ENCODE data around the gene ABLIM3.

ABLIM3 gene

DNA sequence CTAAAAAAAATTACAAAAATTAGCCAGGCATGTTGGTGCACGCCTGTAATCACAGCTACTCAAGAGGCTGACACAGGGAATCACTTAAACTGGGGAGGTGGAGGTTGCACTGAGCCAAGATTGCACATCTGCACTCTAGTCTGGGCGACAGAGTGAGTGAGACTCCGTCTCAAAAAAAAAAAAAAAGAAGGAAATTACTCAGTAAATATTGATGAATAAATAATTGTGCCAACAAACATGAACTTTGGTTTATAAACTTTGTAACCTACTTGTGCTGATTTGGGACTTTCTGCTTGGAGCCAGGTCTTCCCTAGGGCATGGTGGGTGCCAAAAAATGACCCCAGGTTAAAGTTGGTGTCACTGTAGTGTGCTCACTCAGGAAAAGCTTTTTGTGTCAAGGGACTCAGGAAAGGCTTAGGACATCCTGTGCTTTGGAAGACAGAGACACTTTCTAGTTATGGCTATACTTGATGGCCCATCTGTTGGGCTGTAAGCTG, 19.0 kb downstream of the ABLIM3 start:
- DNase-seq, result no peak

DNA sequence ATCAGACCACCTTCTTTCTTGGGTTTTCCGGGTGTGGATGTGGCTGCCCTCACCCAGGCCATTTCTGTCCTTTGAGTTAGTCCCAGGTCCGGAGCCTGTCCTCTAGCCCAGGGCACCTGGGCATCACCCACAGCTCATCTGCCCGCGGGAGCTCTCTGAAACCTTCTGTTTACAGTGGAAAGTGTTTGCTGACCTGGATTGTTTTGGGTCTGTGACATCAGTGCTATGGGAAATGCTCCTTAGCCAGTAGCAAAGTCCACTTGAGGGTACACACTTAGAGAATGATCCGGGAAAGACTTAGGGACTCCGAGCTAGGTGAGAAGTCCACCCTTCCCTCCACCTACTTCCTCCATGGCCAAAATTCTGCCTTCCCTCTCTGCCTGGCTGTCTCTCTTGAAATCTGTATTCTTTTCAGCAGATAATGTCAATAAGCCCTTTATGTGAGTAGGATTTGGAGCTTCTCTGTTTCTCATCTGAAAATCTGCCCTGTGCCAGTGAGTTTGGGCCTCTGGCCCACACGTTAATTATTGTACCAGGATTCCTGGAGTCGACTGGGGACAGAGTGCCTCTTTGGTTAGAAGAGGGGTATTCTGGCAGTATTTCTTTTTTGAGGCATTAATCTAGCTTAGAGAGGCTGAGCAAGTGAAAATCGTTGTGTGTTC, 19.9 kb downstream of the ABLIM3 start:
- no peak for DNase-seq

DNA sequence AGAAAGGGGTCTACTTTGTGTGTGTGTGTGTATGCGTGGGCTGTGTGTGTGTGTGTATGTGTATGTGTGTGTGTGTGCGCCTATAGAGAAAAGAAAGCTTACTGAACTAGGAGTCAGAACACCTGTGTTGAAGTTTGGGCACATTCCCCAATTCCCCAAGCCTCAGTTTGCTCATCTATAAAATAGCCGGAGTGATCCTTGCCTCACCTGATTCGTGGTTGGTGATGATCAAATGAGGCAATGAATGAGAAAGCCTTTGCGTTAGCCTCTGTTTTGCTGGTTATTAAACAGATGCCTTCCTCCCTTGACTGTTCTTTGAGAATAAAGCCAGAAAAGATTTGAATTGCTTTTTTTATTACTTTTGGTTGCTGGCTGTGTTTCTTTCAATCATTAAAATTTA, 20.6 kb downstream of the ABLIM3 start:
- no peak for DNase-seq

DNA sequence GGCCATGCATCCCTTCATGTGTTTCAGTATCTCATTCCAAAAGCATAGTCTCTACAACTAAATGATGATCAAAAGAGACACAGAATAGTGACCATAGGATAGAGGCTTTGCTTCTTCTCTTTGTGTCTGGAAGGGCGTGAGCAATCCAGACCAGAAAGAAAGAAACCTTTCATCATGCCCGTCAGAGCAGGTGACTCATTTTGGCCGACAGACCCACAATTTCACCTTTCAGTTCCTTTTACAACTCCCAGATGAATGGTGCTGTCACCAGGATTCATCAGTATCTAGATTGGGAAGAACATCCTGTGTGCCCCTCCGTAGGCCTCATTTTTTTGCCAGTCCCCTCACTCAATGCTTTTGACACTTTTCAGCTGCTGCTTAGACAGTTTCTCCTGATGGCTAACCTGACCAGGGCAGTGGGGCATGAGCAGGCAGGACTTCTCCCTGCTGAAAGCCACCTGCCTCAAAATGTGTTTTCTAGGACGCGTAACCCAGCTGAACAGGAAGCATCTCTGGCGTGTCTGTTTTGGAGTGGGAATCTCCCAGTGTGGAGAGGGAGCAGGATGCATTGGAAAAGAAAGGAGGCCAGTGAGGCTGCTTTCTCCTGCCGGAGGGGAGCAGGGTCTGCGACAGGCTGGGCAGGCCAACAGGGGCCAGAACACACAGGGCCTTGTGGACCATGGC, 21.2 kb downstream of the ABLIM3 start:
- DNase-seq, result peak; percentile 63

DNA sequence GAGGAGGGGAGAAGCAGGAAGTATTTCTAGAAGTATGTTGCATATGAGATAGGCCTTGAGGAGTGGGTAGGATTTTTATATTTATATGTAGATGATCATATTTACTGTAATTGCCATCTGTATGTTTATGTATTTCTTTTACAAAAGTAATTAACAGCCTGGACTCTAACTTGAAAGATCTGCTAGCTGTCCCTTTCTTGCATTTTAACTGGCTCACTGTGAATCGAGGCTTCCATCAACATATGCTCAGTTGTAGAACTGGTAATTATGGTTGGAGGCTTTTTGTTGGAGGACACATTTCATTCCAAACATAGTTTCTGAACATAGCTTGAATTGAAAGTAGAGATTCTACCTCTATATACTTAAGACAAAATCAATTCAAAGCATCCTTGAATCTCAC, 23.4 kb downstream of the ABLIM3 start:
- DNase-seq, result no peak

DNA sequence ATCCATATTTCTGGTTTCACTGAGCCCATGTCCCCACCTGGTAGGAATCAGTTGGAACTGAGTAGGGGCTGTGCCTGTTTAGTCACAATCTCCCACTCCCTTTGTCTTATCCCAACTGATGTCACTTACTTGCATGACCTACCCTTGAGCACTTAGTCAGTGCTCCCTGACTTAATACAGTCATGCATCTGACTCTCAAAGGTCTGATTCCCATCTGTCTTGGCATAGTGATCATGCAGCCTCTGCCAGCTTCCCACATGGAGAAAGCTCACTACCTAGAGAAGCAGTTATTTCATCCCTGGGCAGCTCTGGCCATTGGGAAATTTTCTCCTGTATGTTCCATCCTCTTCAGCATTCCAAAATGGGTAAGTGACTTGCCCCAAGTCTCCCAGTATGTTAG, 24.8 kb downstream of the ABLIM3 start:
- no peak for DNase-seq

DNA sequence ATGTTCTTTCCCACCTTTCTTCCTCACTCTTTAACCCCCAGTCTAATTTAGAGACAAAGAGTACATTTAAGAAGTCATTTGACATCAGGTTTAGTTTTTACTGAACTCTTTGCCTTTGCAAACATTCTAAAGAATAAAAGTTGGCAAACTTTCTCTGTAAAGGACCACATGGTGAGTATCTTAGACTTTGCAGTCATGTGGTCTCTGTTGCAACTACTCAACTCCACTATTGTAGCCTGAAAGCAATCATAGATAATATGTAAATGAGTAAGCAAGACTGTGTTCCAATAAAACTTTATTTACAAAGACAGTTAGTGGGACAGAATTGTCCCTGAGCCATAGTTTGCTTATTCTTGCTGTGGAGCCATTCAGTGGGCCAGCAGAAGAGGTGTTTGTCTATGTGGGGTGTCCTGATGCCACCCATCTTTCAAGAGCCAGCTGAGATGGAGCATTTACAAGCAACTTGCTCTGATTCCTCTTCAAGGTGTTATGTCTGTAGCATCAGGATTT, 25.4 kb downstream of the ABLIM3 start:
- no peak for DNase-seq

DNA sequence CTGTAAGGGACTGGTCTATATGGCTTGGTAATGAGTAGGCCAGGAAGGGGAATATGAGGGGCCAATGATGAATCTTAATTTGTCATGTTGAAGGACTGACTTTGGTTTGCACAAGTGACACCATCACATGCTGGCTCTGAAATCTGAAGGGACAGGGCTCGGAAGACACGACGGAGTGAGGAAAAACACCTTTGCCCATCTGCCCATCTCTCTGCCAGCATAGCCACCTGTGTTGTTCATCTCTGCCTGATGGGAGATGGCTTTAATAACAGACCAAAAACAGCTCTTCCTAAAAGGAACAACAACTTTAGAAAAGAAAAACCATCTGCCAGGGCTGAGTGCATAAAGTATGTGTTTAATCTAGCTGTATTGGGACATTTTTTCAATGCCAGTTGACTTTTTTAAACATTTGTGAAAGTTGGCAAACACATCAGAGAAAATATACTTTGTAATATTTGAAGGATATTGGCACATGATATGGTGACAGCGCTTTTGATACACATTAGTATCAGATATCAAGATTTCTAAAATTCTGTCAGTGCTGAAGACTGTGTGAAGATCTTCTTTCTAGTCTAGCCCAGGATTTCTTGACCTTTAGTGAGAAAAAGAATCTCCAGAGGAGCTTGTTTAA, 27.1 kb downstream of the ABLIM3 start:
- no peak for DNase-seq

DNA sequence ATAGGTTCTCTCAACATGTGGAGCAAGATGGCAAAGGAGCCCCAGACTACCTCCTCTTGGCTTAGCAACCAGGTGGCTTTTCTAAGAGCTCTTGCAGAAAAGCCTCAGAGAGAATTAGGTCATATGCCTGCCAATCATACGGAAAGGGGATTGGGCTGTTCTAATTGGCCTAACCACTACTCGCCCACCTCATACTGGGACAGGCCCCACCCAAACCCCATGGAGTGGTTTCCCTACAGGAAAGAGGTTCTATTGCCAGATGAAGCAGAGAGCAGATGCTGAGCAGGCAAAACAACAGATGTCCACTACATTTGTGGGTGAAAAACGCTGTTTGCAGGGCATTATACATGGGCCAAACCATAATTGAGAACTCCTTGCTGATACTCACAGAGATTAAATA, 29.0 kb downstream of the ABLIM3 start:
- no peak for DNase-seq

DNA sequence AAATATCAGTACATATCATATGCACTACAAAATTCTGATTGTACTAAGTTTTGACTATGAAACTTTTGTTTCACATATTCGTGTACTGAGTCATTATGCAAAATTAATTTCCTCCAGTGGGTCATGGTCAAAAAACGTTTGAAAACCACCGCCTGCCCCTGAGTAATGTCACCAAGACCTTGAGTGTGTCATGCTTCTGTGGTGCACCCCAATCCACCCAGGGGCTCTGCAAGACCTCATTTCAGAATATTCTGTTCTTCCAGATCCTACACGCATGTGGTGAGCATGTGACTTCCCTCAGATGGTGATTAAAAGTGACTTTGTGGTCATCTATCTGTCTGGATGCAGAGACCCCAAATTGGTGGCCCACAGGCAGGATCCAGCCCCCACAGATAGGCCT, 31.0 kb downstream of the ABLIM3 start:
- DNase-seq, result no peak

DNA sequence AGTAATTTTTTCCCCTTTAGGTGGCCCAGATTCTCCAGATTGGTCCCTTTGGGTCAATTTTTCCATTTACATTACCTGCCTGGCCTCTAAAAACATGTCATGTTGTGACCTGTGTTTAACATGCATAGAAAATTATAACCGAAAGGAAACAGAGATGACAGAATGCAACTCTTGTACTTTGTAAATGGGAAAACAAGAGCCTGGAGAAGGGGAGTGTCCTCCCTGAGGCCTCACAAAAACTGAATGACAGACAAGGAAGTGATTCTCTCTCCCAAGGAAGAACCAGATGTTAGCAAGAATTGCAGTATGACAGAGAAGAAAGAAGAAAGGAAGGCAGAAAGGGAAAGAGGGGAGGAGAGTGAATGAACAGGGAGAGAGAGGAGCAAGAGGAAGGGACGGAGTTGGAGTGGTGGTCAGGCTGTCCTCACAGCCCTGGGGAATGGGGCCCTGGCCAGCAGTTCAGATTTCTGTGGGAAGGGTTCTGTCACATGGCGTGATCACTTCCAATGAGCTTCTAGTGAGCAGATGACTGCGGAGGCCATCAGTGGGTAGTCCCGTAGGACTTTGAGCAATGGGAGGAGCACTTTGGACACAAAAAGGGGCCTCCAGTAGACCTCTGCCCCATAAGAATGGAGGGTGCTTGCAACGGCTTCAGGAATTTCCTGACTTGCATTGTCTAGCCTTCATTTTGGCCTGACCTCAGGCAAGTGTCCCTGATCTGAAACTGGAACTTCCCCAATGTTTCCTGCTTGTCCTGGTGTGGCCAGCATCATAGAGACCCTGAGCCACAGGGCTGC, 31.6 kb downstream of the ABLIM3 start:
- no peak for DNase-seq

DNA sequence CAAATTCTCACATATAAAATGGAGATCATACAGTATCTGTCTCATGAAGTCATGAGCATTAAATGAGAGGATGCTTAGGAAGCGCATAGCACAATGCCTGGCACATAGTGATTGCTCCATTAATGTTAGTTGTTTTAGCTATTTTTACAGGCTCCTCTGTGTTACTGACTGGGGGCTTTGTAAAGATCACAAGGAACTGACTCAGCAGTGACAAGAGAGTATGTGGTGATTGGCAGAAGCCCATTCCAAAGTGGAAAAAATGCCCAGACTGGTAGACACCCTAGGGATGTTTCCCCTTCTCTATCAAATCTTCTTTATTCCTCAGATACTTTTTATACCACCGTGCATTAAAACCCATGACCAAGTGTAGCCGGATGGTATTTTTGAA, 33.5 kb downstream of the ABLIM3 start:
- no peak for DNase-seq

DNA sequence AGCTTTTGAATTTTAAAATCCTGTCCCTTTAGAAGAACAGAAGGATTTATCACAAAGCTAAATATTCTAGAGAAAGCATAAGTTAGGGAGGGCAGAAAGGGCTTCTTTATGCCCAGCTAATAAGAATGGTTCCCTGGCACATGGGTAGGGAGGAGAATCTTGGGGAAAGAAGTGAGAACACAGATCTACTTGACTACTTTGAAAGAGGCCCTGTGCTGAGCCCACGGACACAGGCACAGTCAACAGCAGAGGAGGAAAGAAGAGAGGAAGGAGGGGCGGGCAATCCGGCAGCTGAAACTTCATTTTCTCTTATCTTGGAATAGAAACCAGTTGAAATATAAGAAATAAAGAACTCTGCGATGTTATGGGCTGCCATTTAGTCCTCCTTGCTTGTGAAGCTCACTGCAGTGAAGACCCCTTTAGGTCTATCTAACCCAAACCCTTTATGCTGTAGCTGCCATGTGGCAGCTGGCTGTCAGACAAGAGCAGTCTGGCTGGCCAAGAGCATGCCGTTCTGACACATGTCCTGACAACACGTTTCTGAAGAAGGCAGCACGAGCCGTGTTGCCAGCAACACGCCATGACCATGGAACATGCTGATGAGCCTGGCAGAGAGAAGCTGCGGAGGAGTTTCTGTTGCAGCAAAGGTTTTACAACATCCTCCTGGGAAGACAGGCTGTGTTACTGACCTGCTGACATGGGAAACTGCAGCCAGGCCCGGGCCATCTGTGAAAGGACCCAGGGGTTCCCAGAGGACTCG, 34.2 kb downstream of the ABLIM3 start:
- no peak for DNase-seq

DNA sequence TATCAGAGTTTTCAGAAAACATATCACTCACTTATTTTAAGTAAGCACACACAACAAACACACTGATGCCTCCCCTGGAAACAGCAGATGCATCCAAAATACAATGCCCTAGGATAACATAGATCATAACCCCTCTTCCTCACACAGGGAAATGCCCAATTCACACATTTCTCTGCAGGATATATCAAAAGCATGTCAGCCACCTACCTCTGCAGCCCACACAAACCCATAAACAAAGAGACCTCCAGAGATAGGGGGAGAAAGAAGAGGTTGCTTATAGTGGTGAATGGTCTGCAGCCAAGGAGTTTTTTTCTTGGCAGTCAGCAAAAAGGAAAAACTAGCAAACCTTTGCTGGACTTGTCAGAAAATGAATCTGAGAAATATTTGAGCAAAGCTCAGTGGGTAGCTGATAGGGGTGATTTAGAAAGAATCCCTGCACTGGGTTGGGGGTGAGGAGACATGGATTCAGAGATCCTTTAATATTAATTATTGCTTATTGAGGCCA, 36.1 kb downstream of the ABLIM3 start:
- DNase-seq, result no peak

DNA sequence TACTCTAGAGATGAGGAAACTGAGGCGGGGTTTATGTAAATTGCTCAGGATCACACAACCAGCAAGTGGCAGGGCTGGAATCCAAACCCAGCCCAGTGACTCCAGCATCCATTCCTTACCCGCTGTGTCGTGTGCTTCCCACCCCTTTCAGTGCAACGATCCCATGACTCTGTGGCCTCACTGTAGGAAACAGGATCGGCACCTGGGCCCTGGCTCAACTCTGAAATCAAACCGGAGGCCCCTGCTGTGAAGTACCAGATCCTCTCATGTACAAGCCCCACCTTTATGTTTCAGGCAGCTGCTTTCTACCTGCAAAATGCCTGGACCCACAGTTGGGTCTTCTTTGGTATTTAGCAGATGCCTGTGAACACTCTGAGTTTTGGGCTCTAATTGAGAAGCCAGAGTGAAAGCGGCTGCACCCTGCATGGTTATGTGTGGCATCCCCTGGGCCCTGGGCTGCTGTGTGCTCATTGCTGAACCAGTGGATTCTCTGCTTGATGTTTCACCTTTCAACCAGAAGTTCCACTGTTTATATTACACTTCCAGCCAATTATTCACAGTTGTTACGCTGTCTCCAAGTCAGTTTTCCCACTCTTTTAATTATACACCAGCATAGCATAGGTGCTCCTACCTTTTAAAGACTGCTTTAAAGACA, 36.7 kb downstream of the ABLIM3 start:
- no peak for DNase-seq

DNA sequence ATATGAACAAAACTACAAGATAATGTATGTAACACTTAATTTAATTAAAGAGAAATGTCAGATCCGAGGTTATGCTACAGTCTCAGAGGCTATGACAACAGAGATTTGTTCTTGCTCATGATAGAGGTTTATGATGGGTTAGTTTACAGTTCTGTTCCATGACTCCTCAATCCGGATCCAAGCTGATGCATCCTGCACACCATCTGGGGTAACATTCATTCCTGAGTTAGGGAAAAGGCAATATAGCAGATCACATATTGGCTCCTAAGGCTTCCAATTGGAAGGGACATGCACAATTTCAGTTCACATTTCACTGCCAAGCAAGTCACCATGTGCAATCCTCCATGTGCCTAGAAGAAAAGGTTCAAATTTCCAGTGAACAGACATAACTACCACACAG, 40.4 kb downstream of the ABLIM3 start:
- no peak for DNase-seq

DNA sequence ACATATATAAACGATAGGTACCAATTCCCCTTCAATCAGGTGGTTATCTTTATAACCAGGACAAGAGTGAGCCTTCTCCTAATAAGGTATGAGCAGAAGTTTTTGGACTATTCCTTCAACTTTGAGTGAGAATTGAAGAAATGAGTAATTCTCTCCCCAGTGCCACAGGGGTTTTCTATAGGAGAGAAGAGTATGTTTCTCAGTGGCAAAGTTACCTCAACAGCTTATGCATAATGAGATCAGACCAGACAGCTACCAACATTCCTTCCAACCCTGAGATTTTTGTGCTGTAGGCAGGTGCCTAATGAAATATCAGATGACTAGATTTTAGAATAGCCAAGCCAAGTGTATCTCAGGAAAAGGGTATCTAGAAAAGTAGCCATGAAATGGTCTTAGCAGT, 40.9 kb downstream of the ABLIM3 start:
- DNase-seq, result no peak

DNA sequence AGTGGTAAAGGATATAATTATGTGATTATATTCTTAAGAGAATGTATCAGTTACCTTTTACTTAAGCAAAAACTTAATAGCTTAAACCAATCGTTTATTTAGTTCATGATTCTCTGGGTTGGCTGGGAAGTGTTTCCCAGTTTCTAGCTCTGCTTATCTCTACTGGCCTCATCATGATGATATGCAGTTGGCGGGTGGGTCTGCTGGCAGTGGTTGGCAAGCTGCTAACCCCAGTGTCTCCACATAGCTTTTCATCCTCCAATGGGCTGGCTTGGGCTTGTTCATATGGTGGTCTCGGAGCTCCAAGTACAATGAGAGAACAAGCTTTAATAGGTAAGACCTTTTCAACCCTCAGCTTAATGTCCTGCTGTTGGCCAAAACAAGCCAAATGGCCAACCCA, 43.8 kb downstream of the ABLIM3 start:
- peak; percentile 51 for DNase-seq

DNA sequence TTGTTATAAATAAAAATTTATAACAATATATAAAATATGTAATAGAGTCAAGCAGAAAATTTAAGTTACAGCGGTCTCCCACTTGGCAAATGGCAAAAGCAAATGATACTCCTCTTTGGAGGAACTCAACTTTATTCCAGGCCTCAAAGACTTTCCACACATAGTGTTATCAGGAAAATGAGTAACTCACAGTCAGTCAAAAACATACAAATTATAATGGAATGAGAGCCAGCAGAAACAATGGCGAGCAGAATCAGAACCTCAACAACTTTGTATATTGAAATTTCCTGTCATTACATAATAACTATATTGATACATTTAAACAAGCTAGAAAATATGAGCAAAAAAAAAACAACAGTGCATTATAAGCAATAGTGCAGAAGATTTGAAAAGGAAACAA, 45.2 kb downstream of the ABLIM3 start:
- DNase-seq, result peak; percentile 42

DNA sequence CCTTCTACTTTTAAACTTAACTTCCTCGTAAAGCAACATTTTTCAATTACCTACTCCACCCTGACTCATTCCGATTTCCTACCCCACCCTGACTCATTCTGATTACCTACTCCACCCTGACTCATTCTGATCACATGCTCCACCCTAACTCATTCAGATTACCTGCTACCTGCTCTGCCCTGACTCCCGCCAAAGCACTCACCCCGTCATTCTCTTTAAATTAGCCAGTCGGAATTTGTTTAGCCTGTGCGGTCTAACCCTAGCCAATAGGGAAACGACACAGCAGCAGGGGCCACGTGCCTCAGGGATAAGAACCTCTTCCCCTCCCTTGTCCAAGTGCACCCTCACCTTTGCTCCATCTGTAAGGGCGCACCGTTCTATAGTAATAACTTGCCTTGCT, 46.3 kb downstream of the ABLIM3 start:
- peak; percentile 60 for DNase-seq

DNA sequence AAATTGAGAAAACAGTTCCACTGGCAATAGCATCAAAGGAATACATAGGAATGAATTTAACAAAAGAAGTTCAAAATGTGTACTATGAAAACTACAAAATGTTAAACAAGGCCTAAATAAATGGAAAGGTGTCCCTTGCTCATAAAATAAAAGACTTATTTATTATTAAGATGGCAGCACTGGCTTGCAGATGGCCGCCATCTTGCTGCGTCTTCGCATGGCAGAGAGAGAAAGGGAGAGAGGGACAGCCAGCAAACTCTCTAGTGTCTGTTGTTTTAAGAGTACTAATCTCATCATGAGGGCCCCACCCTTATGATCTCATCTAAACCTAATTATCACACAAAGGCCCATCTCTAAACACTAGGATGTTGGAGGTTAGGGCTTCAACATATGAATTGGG, 47.1 kb downstream of the ABLIM3 start:
- no peak for DNase-seq
